H54 (cell line): ENCODE data around the gene CCR3.
A peak's percentile ranks its signal among the peaks of the same experiment; 100 is the strongest.

Experiments used
- DNase-seq: peaks from one replicate; pipeline ENCODE4 v3.0.0; 2011; ENCODE audit warnings: low spot score, mixed read lengths; ENCODE audit not compliant: insufficient read length
- FAIRE-seq: peaks from 3 replicates; lab custom pipeline; 2011; peaks lifted over from hg19 to GRCh38; lab: Jason Lieb, UNC
- POLR2A ChIP-seq: IDR thresholded peaks from 2 replicates; pipeline ENCODE4 v1.6.1; 2011; ENCODE audit warnings: low read depth, mild to moderate bottlenecking, low read length

Gene CCR3

DNA sequence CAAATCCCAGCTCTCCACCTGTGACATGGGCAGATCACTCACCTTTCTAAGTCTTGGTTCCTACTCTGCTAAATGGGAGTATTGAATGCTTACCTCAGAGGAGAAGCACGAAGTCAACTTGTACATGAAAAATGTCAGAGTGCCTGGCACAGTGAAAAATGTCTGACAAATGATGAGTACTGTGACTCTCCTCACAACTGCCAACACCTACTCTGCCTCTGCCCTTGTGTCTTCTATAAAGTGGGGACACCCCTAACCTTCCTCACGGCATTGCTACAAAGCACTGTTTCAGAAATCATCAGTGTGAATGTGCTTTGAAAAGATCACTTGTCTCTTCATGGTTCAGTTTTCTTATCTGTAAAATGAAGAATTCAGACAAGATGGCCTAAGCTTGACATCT, 33.2 kb upstream of the CCR3 start:
- no peak for DNase-seq
- FAIRE-seq = no peak
- no peak for TF ChIP-seq POLR2A

DNA sequence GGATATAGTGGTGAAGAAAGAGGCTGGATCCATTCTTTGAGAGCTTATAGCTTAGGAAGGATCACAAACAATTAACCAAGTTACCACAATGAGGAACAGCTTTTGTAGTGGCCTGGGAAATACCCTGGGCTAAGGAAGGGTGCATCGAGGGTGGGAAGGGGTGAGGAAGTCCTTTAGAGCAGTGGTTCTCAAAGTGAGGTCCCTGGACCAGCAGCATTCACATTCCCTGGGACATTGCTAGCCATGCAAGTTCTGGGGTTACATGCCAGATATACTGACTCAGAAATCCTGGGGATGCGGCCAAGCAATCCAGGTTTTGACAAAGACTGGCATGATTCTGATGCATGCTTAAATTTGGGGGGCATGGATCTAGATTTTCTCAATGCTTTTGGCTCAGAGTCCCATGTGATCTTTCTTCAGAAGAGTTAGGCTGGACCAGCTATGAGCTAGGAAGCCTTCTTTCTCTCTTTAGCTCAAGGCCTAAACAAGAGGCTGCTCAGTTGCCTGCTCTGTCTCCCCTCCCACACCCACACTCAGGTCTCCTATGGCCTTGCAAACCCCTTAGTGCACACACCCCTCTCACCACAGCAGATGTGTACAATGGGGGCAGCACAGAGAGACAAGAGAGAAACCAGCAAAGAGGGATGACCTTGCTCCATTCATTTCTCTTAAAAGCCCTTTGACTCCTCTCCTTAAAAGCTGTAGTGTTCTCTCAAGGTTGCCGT, 32.4 kb upstream of the CCR3 start:
- TF ChIP-seq POLR2A = no peak
- FAIRE-seq (no peak), DNase-seq (no peak)

DNA sequence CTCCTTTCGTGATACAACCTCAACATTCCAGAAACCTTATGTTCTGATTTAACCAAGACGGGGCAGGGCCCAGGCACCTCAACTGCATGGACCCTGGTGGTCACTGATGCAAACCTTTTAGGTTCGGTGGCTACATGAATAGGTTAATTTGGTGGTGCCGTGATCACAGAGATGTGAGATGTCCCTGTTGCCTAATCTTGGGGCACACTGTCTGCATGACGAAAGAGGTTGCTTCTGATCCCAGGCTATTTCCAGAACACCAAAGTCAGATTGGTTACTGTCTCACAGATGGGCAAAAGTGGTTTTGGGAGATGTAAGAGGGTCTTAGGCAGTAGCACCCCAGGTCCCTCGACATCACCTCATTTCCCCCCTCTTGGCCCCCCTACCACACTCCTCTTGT, 30.2 kb upstream of the CCR3 start:
- DNase-seq (no peak), FAIRE-seq (no peak)

DNA sequence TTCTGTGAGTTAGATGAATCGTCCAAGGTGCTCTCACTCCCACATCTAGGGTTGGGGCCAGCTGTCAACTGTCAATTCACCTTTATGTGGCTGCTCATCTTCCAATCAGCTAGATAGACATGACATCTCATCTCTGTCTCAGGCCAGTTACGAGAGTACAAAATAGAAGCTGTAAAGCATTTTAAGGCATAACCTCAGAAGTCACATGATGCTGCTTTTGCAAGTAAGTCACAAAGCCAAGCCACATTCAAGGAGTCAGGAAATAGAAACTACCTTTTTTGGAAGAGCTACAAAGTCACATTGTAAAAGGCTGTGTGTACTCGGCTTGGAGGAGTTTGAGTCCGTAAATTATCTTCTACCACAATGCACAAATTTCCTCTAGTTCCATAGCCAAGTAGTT, 29.1 kb upstream of the CCR3 start:
- no peak for TF ChIP-seq POLR2A
- DNase-seq (no peak), FAIRE-seq (no peak)

More for the DNA sequence above, 30.2 kb upstream of the CCR3 start:
- TF ChIP-seq POLR2A = no peak

DNA sequence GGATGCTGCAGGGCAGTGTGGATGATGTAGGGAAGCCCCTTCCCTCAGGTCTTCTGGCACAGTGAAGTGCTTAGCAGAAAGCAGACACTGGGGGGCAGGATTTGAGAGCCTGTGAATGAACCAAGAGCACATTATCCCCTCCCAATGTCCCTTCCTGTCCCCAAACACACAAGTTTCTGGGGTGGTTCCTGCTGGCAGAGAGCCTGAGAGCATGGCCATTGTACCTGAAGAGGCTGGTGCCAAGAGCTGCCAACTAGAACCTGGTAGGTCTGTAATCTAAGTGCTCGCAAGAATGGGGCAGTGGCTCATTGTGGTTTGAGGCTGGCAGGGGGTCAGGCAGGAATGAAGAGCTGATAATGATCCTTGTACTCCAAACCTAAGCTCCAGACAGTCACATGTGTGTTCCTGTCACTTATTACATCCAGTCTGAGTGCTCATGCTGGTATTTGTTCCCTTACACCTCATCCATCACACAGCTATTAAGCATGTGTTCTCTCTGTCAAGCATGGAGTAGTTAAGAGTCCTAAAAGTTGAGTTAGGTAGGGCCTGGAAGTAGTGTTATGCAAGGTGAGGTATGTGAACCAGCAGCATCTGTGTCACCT, 27.4 kb upstream of the CCR3 start:
- TF ChIP-seq POLR2A = no peak
- FAIRE-seq = no peak
- no peak for DNase-seq

DNA sequence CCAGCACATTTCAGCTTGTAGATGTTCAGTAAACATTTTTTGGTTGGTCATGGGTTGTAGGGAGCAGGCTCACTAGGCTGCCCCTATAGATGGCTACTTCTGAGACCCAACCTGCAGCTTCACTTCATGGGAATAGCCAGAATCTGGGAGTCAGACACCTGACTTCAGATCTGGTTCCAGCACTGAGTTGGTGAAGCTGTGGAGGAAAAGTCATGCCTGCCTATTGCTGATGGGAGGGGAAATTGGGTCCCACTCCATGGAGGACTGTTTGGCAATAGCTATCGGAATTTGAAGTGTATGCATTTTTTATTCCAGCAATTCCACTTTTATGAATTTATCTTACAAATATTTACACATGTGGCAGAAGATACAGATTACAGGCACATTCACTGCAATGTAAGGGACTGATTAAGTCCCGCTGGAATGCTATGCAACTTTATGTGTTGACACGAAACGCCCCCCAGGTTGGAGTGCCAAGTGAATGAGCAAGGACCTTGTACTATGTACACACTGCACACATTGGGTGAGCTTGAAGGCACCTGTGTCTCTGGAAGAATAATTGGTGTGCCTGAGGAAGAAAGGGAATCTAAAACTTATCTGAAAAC, 26.3 kb upstream of the CCR3 start:
- TF ChIP-seq POLR2A = no peak
- DNase-seq = no peak
- FAIRE-seq = no peak

DNA sequence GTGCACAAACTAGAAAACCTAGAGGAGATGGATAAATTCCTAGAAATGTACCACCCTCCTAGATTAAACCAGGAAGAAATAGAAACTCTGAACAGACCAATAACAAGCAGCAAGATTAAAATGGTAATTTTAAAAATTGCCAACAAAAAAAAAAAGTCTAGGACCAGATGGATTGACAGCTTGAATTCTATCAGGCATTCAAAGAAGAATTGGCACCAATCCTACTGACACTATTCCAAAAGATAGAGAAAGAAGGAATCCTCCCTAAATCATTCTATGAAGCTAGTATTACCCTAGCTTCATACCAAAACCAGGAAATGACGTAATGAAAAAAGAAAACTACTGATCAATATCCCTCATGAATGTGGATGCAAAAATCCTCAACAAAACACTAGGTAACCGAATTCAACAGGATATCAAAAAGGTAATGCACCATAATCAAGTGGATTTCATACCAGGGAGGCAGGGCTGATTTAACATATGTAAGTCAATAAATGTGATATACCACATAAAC, 24.0 kb upstream of the CCR3 start:
- FAIRE-seq (no peak), DNase-seq (no peak)
- no peak for TF ChIP-seq POLR2A

DNA sequence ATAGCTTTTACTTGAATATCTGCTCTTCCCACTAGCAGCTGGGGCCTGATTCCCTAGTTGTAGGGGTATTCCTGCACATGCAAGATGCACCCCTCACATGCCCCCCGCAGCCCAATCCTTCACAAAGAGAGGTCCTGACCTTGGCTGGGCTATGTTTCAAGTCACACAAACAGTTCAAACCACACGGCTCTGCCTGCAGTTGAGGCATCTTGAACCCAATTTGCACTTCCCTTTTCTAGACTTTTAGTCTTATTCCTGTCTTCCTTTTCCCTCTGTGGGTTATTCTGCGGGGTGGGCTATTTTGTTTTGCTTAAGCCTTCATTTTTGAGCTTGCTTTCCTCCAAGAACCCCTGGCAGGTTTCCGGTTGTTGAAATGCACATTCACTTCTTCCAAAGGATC, 20.9 kb upstream of the CCR3 start:
- DNase-seq (no peak), FAIRE-seq (no peak)
- TF ChIP-seq POLR2A = no peak

DNA sequence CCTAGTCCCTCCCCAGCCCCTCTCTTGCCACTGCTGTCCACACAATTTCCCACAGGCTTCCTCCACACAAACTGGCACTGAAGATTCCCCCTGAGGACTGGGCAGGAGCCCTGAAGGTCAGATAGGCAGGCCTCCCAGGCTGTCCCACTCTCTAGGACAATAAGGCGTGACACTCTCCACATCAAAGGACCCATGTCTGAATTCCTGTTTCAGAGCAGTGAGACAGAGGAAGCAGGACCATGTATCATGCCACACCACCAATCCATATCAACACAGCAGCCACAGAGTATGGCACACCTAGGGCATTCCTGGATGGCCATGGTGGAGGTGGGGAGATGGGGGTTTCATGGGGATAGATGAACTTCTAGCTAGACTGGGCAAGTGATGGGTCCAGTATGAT, 20.3 kb upstream of the CCR3 start:
- FAIRE-seq (no peak), DNase-seq (no peak)
- no peak for TF ChIP-seq POLR2A

DNA sequence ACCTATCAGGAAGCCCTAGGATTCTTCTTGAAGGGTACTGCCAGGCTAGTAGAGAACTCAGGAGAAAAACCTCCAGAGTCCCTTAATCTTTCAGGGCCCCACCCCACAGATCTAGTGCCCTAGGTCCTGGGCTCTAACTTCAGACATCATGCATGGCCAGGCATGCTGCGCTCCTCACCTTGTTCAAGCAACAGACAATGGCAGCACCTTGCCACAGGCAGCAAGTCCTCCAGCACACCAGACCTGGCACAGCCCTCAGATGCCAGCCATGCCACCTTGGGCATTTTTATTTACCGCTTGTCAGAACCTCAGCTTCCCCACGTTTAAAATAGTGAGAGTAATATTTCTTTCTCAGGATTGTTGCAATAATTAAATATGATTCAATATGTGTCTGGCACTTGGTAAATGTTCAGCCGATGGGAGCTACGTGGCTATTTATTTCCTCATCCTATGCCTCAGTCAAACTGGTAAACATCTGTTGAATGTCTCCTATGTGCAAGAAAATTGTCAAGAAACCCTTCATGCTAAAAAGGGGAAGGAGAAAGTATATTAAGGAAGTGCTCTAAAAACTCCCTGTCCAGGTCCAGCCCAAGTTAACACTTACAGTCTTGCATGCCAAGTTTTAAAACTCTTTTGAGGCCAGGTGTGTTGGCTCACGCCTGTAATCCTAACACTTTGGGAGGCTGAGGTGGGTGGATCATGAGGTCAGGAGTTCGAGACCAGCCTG, 19.7 kb upstream of the CCR3 start:
- TF ChIP-seq POLR2A = no peak
- FAIRE-seq = no peak
- no peak for DNase-seq

DNA sequence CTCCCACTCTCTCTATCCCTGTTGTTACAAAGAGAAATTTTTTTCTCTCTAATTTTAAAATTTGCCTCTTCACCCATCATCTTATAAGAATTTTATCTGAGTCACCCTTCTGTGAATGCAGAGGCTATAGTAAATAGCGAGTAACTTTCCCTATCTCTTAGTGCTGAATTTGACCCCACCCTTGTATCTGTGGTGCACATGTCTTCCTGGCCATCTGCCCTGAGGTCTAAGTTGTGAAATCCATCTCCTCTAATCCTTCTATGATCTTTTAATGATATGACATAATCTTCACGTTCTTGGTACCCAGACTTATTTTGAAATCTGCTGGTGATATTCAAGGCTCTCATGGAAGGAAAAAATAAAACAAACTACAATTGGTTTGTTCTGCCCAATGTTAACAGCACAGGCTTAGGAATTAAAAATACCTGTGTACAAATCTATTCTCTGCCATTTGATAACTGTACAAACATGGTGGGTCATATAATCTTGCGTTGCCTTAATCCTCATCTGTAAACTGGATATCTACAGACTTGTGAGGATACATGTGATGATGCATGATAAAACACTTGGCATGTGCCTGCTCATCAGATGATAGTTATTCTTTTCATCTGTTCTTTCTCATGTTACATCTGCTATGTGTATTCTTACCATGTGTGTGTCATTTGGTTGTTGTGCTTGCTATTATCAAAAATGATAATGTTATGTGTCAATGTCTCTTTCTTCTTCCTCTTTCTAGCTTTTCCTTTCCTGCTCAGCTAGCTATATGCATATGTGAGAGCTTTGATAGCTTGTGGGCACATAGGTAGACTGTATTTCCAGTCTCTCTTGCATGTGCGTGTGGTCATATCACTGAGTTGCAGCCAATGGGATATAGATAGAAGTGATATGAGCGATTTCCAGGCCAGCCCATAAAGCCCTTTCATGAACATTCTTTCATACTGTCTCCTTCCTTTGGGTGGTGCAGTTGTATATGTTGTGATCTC, 13.7 kb upstream of the CCR3 start:
- TF ChIP-seq POLR2A = no peak
- DNase-seq (no peak), FAIRE-seq (peak; percentile 61)

DNA sequence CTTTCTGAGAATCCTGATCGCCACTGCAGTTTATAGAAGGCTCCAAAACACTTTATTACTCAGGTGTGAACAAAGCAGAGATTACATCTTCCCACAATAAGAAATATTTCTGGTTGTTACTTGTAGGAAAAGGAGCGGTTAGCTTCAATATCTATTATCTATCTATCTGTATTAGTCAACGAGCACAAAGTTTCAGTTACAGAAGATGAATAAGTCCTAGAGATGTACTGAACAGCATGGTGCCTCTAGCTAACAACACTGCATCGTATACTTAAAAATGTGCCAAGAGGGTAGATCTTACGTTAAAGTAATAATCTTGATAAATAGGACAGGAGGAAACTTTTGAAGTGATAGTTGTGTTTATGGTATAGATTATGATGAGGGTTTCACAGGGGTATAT, 10.9 kb upstream of the CCR3 start:
- DNase-seq (no peak), FAIRE-seq (no peak)
- no peak for TF ChIP-seq POLR2A

DNA sequence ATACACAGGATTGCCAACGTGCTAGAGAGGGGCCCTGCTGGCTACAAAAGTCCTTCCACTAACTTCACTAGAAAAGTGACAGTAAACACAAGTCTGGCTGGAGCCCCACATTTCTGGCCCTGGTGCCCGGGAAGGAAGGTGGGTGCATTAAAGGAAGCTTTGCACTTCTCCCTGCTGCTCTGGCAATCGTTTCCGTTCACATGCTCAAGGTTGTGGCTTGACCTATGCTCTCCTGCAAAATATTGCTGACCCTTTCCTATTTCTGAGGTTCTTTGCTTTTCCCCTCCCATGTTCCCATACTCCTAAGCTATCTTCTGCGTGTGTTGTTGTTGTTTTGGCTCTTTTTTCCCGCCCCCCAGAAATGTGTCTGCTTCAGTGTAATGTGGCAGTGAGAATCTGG, 9.1 kb upstream of the CCR3 start:
- FAIRE-seq (no peak), DNase-seq (no peak)
- TF ChIP-seq POLR2A = no peak
